ENCODE measurements around the gene HOXA3.

- TF ChIP-seq CTCF (IDR thresholded peaks at IDR 0.05) (no peak), POLR2A (IDR thresholded peaks at IDR 0.05) (no peak)
Measured at GRCh38 chr7:27062946-27063345, 89.4 kb downstream of the HOXA3 start.
